ENCODE results near the gene LHFPL6.

Gene LHFPL6

GRCh38 chr13:39590466-39591036 lies 12.4 kb downstream of the LHFPL6 start:
- no peak for DNase-seq (ENCODE audit: low spot score)

- no peak for DNase-seq (ENCODE audit: low spot score)
Observed at GRCh38 chr13:39588384-39588783, 14.6 kb downstream of the LHFPL6 start.

- DNase-seq (ENCODE audit: low spot score) = no peak
Observed at GRCh38 chr13:39587939-39588338, 15.1 kb downstream of the LHFPL6 start.

- DNase-seq (ENCODE audit: low spot score) = no peak
Observed at GRCh38 chr13:39586958-39587605, 15.9 kb downstream of the LHFPL6 start.

- DNase-seq (ENCODE audit: low spot score) = no peak
Observed at GRCh38 chr13:39586151-39586550, 16.8 kb downstream of the LHFPL6 start.

GRCh38 chr13:39585219-39585618 lies 17.8 kb downstream of the LHFPL6 start:
- DNase-seq (ENCODE audit: low spot score) = no peak

- DNase-seq (ENCODE audit: low spot score) = no peak
Observed at GRCh38 chr13:39580881-39581575, 22.0 kb downstream of the LHFPL6 start.

GRCh38 chr13:39578821-39579291 lies 24.1 kb downstream of the LHFPL6 start:
- no peak for DNase-seq (ENCODE audit: low spot score)

- DNase-seq (ENCODE audit: low spot score) = no peak
Observed at GRCh38 chr13:39577838-39578491, 25.0 kb downstream of the LHFPL6 start.

- DNase-seq (ENCODE audit: low spot score) = no peak
Observed at GRCh38 chr13:39577203-39577602, 25.8 kb downstream of the LHFPL6 start.

GRCh38 chr13:39575641-39576238 lies 27.3 kb downstream of the LHFPL6 start:
- no peak for DNase-seq (ENCODE audit: low spot score)

GRCh38 chr13:39571502-39572092 lies 31.4 kb downstream of the LHFPL6 start:
- DNase-seq (ENCODE audit: low spot score) = no peak

GRCh38 chr13:39567569-39567968 lies 35.4 kb downstream of the LHFPL6 start:
- no peak for DNase-seq (ENCODE audit: low spot score)

GRCh38 chr13:39566216-39566869 lies 36.6 kb downstream of the LHFPL6 start:
- no peak for DNase-seq (ENCODE audit: low spot score)

- DNase-seq (ENCODE audit: low spot score) = peak; percentile 88
Observed at GRCh38 chr13:39565036-39565949, 37.7 kb downstream of the LHFPL6 start.

GRCh38 chr13:39563470-39563735 lies 39.6 kb downstream of the LHFPL6 start:
- no peak for DNase-seq (ENCODE audit: low spot score)

- no peak for DNase-seq (ENCODE audit: low spot score)
Observed at GRCh38 chr13:39561971-39562370, 41.0 kb downstream of the LHFPL6 start.

- DNase-seq (ENCODE audit: low spot score) = no peak
Observed at GRCh38 chr13:39559847-39560246, 43.1 kb downstream of the LHFPL6 start.

GRCh38 chr13:39557285-39557955 lies 45.6 kb downstream of the LHFPL6 start:
- no peak for DNase-seq (ENCODE audit: low spot score)

- no peak for DNase-seq (ENCODE audit: low spot score)
Observed at GRCh38 chr13:39556866-39557265, 46.1 kb downstream of the LHFPL6 start.

Data from AG20443 (cell line).